RWPE1 (cell line): Measurements from ENCODE around the gene WDR13.

Source experiments
- CTCF ChIA-PET: fragments of 350-600 bp; sonication (Branson Sonifier 250); formaldehyde crosslinking; extraction: SDS; loops from one replicate; lab custom pipeline; 2021; lab: Yijun Ruan, JAX
- POLR2A ChIA-PET: fragments of 400-600 bp; formaldehyde crosslinking; extraction: SDS; loops from one replicate; lab custom pipeline; 2020; ENCODE audit warnings: antibody characterized with exemption; ENCODE audit not compliant: low non-redundant PET; lab: Yijun Ruan, JAX
- DNase-seq: peaks from one replicate; pipeline ENCODE4 v3.0.0; 2012; ENCODE audit warnings: low spot score
- H3K27ac ChIP-seq: fragments of 450-650 bp; 2 replicates; pipeline ENCODE4 v1.5.1; 2017
- CTCF ChIP-seq: fragments of 450-650 bp; conservative IDR thresholded peaks from 2 replicates; pipeline ENCODE4 v1.5.1; 2017; ENCODE audit warnings: low read depth, mild to moderate bottlenecking

Gene WDR13

GRCh38 chrX:48560681-48561080 is 36.6 kb upstream of the WDR13 start:
- POLR2A ChIA-PET: no interaction called here
- TF ChIP-seq CTCF: no peak
- no peak for DNase-seq
- H3K27ac ChIP-seq: peak overlapping the region; percentile 31
- CTCF ChIA-PET: no interaction called here

DNA sequence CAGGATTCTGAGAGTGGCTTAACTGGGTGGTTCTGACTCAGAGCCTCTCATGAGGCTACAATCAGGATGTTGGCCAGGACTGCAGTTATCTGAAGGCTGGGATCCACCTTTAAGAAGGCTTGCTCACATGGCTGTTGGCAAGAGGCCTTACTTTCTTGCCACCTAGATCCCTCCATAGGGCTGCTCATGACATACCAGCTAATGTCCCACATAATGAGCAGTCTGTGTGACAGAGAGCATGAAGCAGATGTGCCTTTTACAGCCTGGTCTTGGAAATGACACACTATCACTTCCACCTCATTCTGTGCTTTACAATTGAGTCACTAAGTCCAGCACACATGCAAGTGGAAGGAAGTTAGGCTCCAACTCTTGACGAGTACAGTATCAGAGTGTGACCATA is 27.3 kb upstream of the WDR13 start:
- no peak overlapping the region for H3K27ac ChIP-seq
- POLR2A ChIA-PET: no interaction called here
- no peak for TF ChIP-seq CTCF
- CTCF ChIA-PET: no interaction called here
- DNase-seq: no peak

GRCh38 chrX:48573690-48574269 is 23.5 kb upstream of the WDR13 start:
- ChIA-PET CTCF (interaction anchor here (0.9 kb wide), 1 partner anchor 34 kb away, joined by 6 read pairs; the partner anchor contains the start of gene TBC1D25), POLR2A (interaction anchor here (1.0 to 1.4 kb wide), 2 partner anchors 24 to 34 kb away, joined by 3 to 4 read pairs; partner anchors contain the start of gene TBC1D25)
- no peak for DNase-seq
- H3K27ac ChIP-seq: peak overlapping the region; percentile 89
- TF ChIP-seq CTCF: no peak

DNA sequence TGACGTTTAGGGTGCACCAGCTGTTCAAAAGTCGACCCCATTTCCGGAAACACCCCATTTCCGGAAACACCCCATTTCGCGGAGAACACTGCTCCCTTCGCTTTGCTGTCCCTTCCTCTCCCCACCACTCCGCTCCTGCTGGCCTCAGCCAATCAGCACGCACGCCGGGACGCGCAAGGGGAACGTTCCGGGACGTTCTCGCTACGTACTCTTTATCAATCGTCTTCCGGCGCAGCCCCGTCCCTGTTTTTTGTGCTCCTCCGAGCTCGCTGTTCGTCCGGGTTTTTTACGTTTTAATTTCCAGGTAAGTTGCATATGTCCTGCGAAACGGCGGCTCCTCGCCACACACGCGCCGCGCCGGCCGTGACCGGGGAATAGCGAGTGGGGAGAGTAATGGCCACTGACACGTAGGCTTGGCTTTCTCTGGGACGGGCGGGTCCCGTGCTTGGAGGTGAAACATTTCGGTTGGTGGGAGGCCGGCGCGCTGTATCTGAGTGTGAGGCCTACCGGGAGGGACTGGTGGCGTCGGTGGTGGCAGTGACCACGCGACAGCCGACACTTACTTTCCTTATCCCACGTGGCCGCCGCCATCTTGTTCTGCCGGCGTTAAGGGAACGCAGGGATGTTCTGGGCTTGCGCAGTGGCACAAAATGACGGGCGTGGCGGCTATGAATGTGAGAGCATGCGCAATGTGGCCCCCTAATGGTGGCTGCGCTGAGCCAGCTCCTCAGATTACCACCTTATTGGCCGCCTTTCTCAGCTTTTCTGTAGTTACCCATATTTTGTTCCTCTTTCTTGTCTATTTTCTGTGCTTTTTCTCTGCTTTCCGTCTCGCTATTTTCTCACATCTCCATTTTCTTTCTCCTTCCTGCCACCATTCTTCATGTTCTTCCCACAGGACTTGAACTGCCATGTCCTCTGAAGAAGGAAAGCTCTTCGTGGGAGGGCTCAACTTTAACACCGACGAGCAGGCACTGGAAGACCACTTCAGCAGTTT is 22.7 kb upstream of the WDR13 start, which contains the start of gene RBM3:
Gene RBM3 (plus strand): TSS at position 215 of the 997 bp plus-strand sequence. CDS start 697 bp downstream, at position 912.
- CTCF ChIA-PET: interaction anchor here (0.9 kb wide), 1 partner anchor 35 kb away, joined by 6 read pairs; the partner anchor contains the start of gene TBC1D25
- peak; percentile 33 for TF ChIP-seq CTCF
- H3K27ac ChIP-seq: peak within 1 kb of the TSS; percentile 89
- POLR2A ChIA-PET: interaction anchor here (1.0 to 1.4 kb wide), 2 partner anchors 24 to 35 kb away, joined by 3 to 4 read pairs; partner anchors contain the start of gene TBC1D25
- DNase-seq: peak; percentile 89

GRCh38 chrX:48575642-48576041 is 21.6 kb upstream of the WDR13 start:
- ChIA-PET CTCF (no interaction called here), POLR2A (no interaction called here)
- no peak for DNase-seq
- H3K27ac ChIP-seq: peak overlapping the region; percentile 89
- no peak for TF ChIP-seq CTCF

DNA sequence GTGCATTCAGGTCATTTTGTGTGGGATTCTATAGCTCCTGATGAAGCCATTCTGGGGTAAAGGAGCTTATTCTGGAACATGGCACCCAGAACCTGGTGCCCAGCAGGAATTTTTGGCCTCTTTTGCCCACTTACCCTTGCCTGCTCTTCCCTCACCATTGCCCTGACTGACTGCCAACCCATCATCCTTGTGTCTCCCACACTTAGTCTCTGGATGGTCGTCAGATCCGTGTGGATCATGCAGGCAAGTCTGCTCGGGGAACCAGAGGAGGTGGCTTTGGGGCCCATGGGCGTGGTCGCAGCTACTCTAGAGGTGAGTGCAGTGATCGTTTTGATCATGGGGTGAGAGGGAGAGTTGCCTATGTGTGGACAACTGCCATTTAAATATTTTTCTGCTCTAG is 21.2 kb upstream of the WDR13 start:
- no peak for DNase-seq
- TF ChIP-seq CTCF: no peak
- CTCF ChIA-PET: no interaction called here
- POLR2A ChIA-PET: no interaction called here
- H3K27ac ChIP-seq: peak overlapping the region; percentile 89
